ENCODE data around the gene CBLC.
A peak's percentile ranks its signal among the peaks of the same experiment; 100 is the strongest.

The CBLC gene

DNA sequence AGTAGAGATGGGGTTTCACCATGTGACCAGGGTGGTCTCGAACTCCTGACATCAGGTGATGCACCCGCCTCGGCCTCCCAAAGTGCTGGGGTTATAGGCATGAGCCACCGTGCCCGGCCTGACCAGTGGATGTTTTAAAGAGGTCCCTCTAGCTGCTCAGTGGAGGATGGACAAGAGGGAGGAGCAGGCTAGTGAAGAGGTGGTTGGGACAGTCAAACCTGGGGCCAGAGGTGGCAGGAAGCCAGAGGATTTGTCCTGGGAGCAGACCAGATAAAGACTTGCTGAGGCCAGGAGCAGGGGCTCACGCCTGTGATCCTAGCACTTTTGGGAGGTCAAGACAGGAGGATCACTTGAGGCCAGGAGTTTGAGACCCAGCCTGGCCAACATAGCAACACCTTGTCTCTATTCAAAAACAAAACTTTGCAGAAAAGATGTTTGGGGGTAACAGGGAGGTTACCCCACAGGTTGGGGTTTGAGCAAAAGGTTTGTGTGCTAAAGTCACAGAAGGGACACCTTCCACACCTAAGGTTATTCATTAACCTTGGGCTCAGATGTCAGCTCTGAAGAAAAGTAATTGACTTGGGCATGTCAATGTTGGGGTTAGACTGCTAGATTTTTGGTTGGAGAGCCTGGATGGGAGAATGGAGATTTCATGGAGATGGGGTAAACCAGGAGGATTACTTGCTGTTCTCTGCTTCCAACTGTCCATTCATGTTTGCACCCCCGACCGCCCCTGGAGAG is 40.2 kb downstream of the CBLC start:
- no peak overlapping the region for H2BK120ac ChIP-seq (ENCODE audit: low read depth, low read length)
- no peak overlapping the region for H3K4ac ChIP-seq (ENCODE audit: low read length)
- no peak overlapping the region for H4K8ac ChIP-seq (ENCODE audit: low read depth, low read length)
- peaks cover 0 to under 1% of the 10 kb centered on the region in 2 donors for H3K4me1 ChIP-seq (ENCODE audit: control insufficient read depth in 2 of 2, insufficient read depth in 1 of 2, low read depth in 1 of 2, low read length in 2 of 2)
- peaks cover 0 to 2% (median 0%) of the 10 kb centered on the region in 3 experiments for H3K27me3 ChIP-seq (ENCODE audit: control insufficient read depth in 3 of 3, insufficient read depth in 3 of 3, low read depth in 1 of 3, low read length in 3 of 3)
- no peak overlapping the region for H3K27ac ChIP-seq (replicated peaks; ENCODE audit: low read length)
- no peak overlapping the region for H2AK5ac ChIP-seq (ENCODE audit: low read depth, low read length)
- H4K91ac ChIP-seq (ENCODE audit: low read depth, low read length, poor library complexity): no peak overlapping the region
- no peaks in the 10 kb centered on the region for H3K79me1 ChIP-seq (ENCODE audit: low read depth, low read length)
- WGBS, 2 donors (ENCODE audit: extremely low coverage in 2 of 2, insufficient read length in 2 of 2, insufficient replicate concordance in 1 of 2): no CpG with 5 or more reads among the region's 8 CpGs
- no peak overlapping the region for H3K18ac ChIP-seq (ENCODE audit: low read length)
- no peak for DNase-seq (ENCODE audit: low spot score)
- H3K23ac ChIP-seq (ENCODE audit: low read depth, low read length, poor library complexity): no peak overlapping the region
- H2BK12ac ChIP-seq (ENCODE audit: low read length): no peak overlapping the region
- peaks cover 0 to 3% of the 10 kb centered on the region in 2 donors for H3K9me3 ChIP-seq (replicated peaks in 1 of 2; ENCODE audit: control insufficient read depth in 2 of 2, insufficient read depth in 1 of 2, low read depth in 1 of 2, low read length in 2 of 2)
- H2BK5ac ChIP-seq (ENCODE audit: low read length): no peak overlapping the region
- H3K4me2 ChIP-seq (ENCODE audit: insufficient read depth, low read length, poor library complexity, severe bottlenecking): no peak overlapping the region
- no peak overlapping the region for H2AFZ ChIP-seq (ENCODE audit: low read length)
- H3K4me3 ChIP-seq (ENCODE audit: low read length in 2 of 2): no peak overlapping the region
- no peak overlapping the region for H3K14ac ChIP-seq (ENCODE audit: low read length)
- H3K9ac ChIP-seq (ENCODE audit: low read depth, low read length, poor library complexity): no peak overlapping the region
- no peak overlapping the region for H2BK15ac ChIP-seq (ENCODE audit: low read length)
- no peaks in the 10 kb centered on the region for H3K36me3 ChIP-seq (replicated peaks in 1 of 2; ENCODE audit: control insufficient read depth in 2 of 2, insufficient read depth in 2 of 2, low read length in 2 of 2)

GRCh38 chr19:44818466-44819031 is 40.9 kb downstream of the CBLC start:
- WGBS, 2 donors (ENCODE audit: extremely low coverage in 2 of 2, insufficient read length in 2 of 2, insufficient replicate concordance in 1 of 2): no CpG with 5 or more reads among the region's 20 CpGs
- Histone ChIP-seq H3K4me1 (ENCODE audit: control insufficient read depth in 2 of 2, insufficient read depth in 1 of 2, low read depth in 1 of 2, low read length in 2 of 2) (peaks cover 5 to 6% of the 10 kb centered on the region in 2 donors), H2BK12ac (ENCODE audit: low read length) (no peak overlapping the region), H2BK5ac (ENCODE audit: low read length) (no peak overlapping the region), H4K8ac (ENCODE audit: low read depth, low read length) (peak overlapping the region; percentile 67), H3K14ac (ENCODE audit: low read length) (no peak overlapping the region), H2AK5ac (ENCODE audit: low read depth, low read length) (peak overlapping the region; percentile 79), H3K9ac (ENCODE audit: low read depth, low read length, poor library complexity) (no peak overlapping the region), H4K91ac (ENCODE audit: low read depth, low read length, poor library complexity) (no peak overlapping the region), H3K36me3 (replicated peaks in 1 of 2; ENCODE audit: control insufficient read depth in 2 of 2, insufficient read depth in 2 of 2, low read length in 2 of 2) (no peaks in the 10 kb centered on the region), H2BK15ac (ENCODE audit: low read length) (no peak overlapping the region), H2AFZ (ENCODE audit: low read length) (no peak overlapping the region), H3K79me1 (ENCODE audit: low read depth, low read length) (no peaks in the 10 kb centered on the region), H3K18ac (ENCODE audit: low read length) (no peak overlapping the region), H3K27ac (replicated peaks; ENCODE audit: low read length) (no peak overlapping the region), H3K27me3 (ENCODE audit: control insufficient read depth in 3 of 3, insufficient read depth in 3 of 3, low read depth in 1 of 3, low read length in 3 of 3) (peaks cover 0 to 2% (median 0%) of the 10 kb centered on the region in 3 experiments), H3K4me3 (ENCODE audit: low read length in 2 of 2) (no peak overlapping the region), H3K9me3 (replicated peaks in 1 of 2; ENCODE audit: control insufficient read depth in 2 of 2, insufficient read depth in 1 of 2, low read depth in 1 of 2, low read length in 2 of 2) (peaks cover 0 to 2% of the 10 kb centered on the region in 2 donors), H2BK120ac (ENCODE audit: low read depth, low read length) (peak overlapping the region; percentile 24), H3K4ac (ENCODE audit: low read length) (no peak overlapping the region), H3K23ac (ENCODE audit: low read depth, low read length, poor library complexity) (peak overlapping the region; percentile 14), H3K4me2 (ENCODE audit: insufficient read depth, low read length, poor library complexity, severe bottlenecking) (no peak overlapping the region)
- DNase-seq (ENCODE audit: low spot score): no peak

DNA sequence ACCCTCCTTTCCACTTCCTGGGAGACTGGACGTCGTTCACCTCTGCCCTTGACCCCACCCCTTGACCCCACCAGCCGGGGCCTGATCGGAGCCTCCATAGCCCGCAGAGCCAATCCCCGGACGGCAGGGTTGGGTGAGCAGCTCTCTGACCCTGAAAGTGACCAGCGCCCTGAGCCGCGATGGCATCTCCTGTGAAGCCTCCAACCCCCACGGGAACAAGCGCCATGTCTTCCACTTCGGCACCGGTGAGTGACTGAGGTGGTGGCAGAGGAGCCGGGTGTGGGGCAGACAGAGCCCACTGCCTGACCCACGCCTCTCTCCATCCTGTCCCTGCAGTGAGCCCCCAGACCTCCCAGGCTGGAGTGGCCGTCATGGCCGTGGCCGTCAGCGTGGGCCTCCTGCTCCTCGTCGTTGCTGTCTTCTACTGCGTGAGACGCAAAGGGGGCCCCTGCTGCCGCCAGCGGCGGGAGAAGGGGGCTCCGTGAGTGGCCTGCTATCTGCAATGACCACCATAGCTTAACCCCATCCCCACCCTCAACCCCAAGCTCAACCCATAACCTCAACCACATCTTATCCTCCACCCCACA is 41.6 kb downstream of the CBLC start:
- H2BK5ac ChIP-seq (ENCODE audit: low read length): no peak overlapping the region
- H3K4me2 ChIP-seq (ENCODE audit: insufficient read depth, low read length, poor library complexity, severe bottlenecking): no peak overlapping the region
- H3K4ac ChIP-seq (ENCODE audit: low read length): no peak overlapping the region
- no peak overlapping the region for H3K18ac ChIP-seq (ENCODE audit: low read length)
- H3K27ac ChIP-seq (replicated peaks; ENCODE audit: low read length): no peak overlapping the region
- peaks cover 5 to 6% of the 10 kb centered on the region in 2 donors for H3K4me1 ChIP-seq (ENCODE audit: control insufficient read depth in 2 of 2, insufficient read depth in 1 of 2, low read depth in 1 of 2, low read length in 2 of 2)
- H3K9me3 ChIP-seq (replicated peaks in 1 of 2; ENCODE audit: control insufficient read depth in 2 of 2, insufficient read depth in 1 of 2, low read depth in 1 of 2, low read length in 2 of 2): no peaks in the 10 kb centered on the region
- H2AK5ac ChIP-seq (ENCODE audit: low read depth, low read length): peak overlapping the region; percentile 68
- H2AFZ ChIP-seq (ENCODE audit: low read length): no peak overlapping the region
- no peaks in the 10 kb centered on the region for H3K79me1 ChIP-seq (ENCODE audit: low read depth, low read length)
- DNase-seq (ENCODE audit: low spot score): no peak
- H2BK120ac ChIP-seq (ENCODE audit: low read depth, low read length): no peak overlapping the region
- no peak overlapping the region for H2BK15ac ChIP-seq (ENCODE audit: low read length)
- no peak overlapping the region for H3K9ac ChIP-seq (ENCODE audit: low read depth, low read length, poor library complexity)
- no peak overlapping the region for H4K91ac ChIP-seq (ENCODE audit: low read depth, low read length, poor library complexity)
- no peak overlapping the region for H3K4me3 ChIP-seq (ENCODE audit: low read length in 2 of 2)
- no peak overlapping the region for H2BK12ac ChIP-seq (ENCODE audit: low read length)
- WGBS, 2 donors (ENCODE audit: extremely low coverage in 2 of 2, insufficient read length in 2 of 2, insufficient replicate concordance in 1 of 2): no CpG with 5 or more reads among the region's 28 CpGs
- no peak overlapping the region for H3K14ac ChIP-seq (ENCODE audit: low read length)
- H3K36me3 ChIP-seq (replicated peaks in 1 of 2; ENCODE audit: control insufficient read depth in 2 of 2, insufficient read depth in 2 of 2, low read length in 2 of 2): no peaks in the 10 kb centered on the region
- peaks cover 0 to 2% (median 0%) of the 10 kb centered on the region in 3 experiments for H3K27me3 ChIP-seq (ENCODE audit: control insufficient read depth in 3 of 3, insufficient read depth in 3 of 3, low read depth in 1 of 3, low read length in 3 of 3)
- no peak overlapping the region for H3K23ac ChIP-seq (ENCODE audit: low read depth, low read length, poor library complexity)
- no peak overlapping the region for H4K8ac ChIP-seq (ENCODE audit: low read depth, low read length)
